ENCODE data around the gene RIOK3. TPM values are rescaled to one million over a fixed set of nuclear protein-coding genes. Genes with fewer than 3 reads are reported as not detected.

The RIOK3 gene
- total RNA-seq, 1 experiment from 2014 or later, result 19.4 TPM

DNA sequence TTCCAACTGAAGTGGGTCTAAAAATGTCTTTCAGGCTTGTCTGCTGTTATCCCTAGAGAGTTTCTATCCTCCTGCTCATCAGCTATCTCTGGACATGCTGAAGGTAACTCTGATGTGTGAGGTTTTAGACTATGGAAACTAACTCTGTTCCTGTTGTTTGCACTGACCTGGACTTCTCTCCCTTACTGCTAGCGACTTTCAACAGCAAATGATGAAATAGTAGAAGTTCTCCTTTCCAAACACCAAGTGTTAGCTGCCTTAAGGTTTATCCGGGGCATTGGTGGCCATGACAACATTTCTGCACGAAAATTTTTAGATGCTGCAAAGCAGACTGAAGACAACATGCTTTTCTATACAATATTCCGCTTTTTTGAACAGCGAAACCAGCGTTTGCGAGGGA lies 77.1 kb downstream of the RIOK3 start:
- ChIA-PET POLR2A (no interaction called here), CTCF (no interaction called here)
- no peaks in the 10 kb centered on the region for H3K4me1 Mint-ChIP-seq
- no peaks in the 10 kb centered on the region for H3K9me3 Mint-ChIP-seq
- peaks cover 65% of the 10 kb centered on the region for H3K36me3 Mint-ChIP-seq
- no peak overlapping the region for H3K27ac Mint-ChIP-seq
- no peak for TF ChIP-seq SOX15 (CRISPR knock-in tag; IDR thresholded peaks at IDR 0.05)
- no peak for TF ChIP-seq TP53 (CRISPR knock-in tag; IDR thresholded peaks at IDR 0.05)
- no peak for TF ChIP-seq PRDM15 (CRISPR knock-in tag; IDR thresholded peaks at IDR 0.05)
- DNase-seq (ENCODE audit: low spot score) (no peak), ATAC-seq (no peak)
- no peaks in the 10 kb centered on the region for H3K27me3 Mint-ChIP-seq (ENCODE audit: low read depth)
- H3K4me3 Mint-ChIP-seq, result no peak overlapping the region

GRCh38 chr18:23531912-23532311 lies 78.8 kb downstream of the RIOK3 start:
- ATAC-seq (no peak), DNase-seq (ENCODE audit: low spot score) (no peak)
- H3K4me3 Mint-ChIP-seq, result no peak overlapping the region
- POLR2A ChIA-PET, result interaction anchor here (0.6 kb wide), 1 partner anchor 25 kb away, joined by 3 read pairs; no protein-coding TSS in a partner anchor
- H3K27me3 Mint-ChIP-seq (ENCODE audit: low read depth), result no peaks in the 10 kb centered on the region
- TF ChIP-seq MYBL2 (CRISPR knock-in tag; IDR thresholded peaks at IDR 0.05) (no peak), ZNF671 (CRISPR knock-in tag; IDR thresholded peaks at IDR 0.05) (no peak), ELF4 (CRISPR knock-in tag; IDR thresholded peaks at IDR 0.05; ENCODE audit: low read depth) (no peak)
- peaks cover 70% of the 10 kb centered on the region for H3K36me3 Mint-ChIP-seq
- H3K4me1 Mint-ChIP-seq, result no peaks in the 10 kb centered on the region
- no peaks in the 10 kb centered on the region for H3K9me3 Mint-ChIP-seq
- CTCF ChIA-PET, result no interaction called here
- no peak overlapping the region for H3K27ac Mint-ChIP-seq

Other genes with a start within 250 kb of the RIOK3 start
- 15.6 to 17.1 TPM (median 17.0 TPM) in 3 replicates for gene RMC1, start 50.2 kb downstream of the RIOK3 start, total RNA-seq (2021)
- gene NPC1, start 133.2 kb downstream of the RIOK3 start, total RNA-seq (2021), result 23.9 to 38.3 TPM (median 27.3 TPM) in 3 replicates
- 3.3 to 4.9 TPM (median 3.7 TPM) in 3 replicates for gene ANKRD29, start 209.6 kb downstream of the RIOK3 start, total RNA-seq (2021)
- gene LAMA3, start 236.2 kb downstream of the RIOK3 start, total RNA-seq (2021), result 0.50 to 0.89 TPM (median 0.83 TPM) in 3 replicates